Lung (tissue), 12 donors: Measurements from ENCODE around the gene MN1. TPM values are rescaled to one million over a fixed set of nuclear protein-coding genes. Genes with fewer than 3 reads are reported as not detected.

Experiments
- ATAC-seq: fragments of 200-7000 bp; cut with Tn5 transposase; one replicate; pipeline ENCODE4 v1.9.1; 2020; ENCODE audit warnings: moderate number of reproducible peaks; ENCODE audit not compliant: insufficient read depth, low FRiP score
- DNase-seq, 3 donors: peaks; one replicate each; pipeline ENCODE4 v3.0.0-alpha.2; 2013 to 2017
- H3K27ac ChIP-seq, 2 donors: one replicate each; pipeline ENCODE4 v1.5.1; 2013; ENCODE audit warnings: mild to moderate bottlenecking in 2 of 2, moderate library complexity in 2 of 2, control low read depth in 1 of 2, inconsistent platforms in 1 of 2, low read depth in 1 of 2, low read length in 1 of 2
- H3K27me3 ChIP-seq, 3 donors: one replicate each; pipeline ENCODE4 v1.5.1; 2013; ENCODE audit warnings: low read length in 2 of 3; ENCODE audit not compliant: control insufficient read depth in 3 of 3, insufficient read depth in 3 of 3
- H3K36me3 ChIP-seq, 4 donors: one replicate each; pipeline ENCODE4 v1.5.1; 2013; ENCODE audit warnings: low read length in 4 of 4, mild to moderate bottlenecking in 1 of 4, moderate library complexity in 1 of 4; ENCODE audit not compliant: control insufficient read depth in 4 of 4, insufficient read depth in 4 of 4
- H3K4me1 ChIP-seq, 5 donors: one replicate each; pipeline ENCODE4 v1.5.1; 2013; ENCODE audit warnings: low read length in 5 of 5, mild to moderate bottlenecking in 2 of 5, moderate library complexity in 1 of 5; ENCODE audit not compliant: control insufficient read depth in 5 of 5, insufficient read depth in 5 of 5
- H3K4me3 ChIP-seq: one replicate; pipeline ENCODE4 v1.5.1; 2013; ENCODE audit warnings: mild to moderate bottlenecking, control low read depth, moderate library complexity
- H3K9ac ChIP-seq, 2 donors: one replicate each; pipeline ENCODE4 v1.5.1; 2013; ENCODE audit warnings: low read length in 2 of 2, control low read depth in 1 of 2; ENCODE audit not compliant: insufficient read depth in 1 of 2
- H3K9me3 ChIP-seq, 4 donors: one replicate each; pipeline ENCODE4 v1.5.1; 2013; ENCODE audit warnings: low read length in 3 of 4, mild to moderate bottlenecking in 1 of 4, moderate library complexity in 1 of 4; ENCODE audit not compliant: control insufficient read depth in 4 of 4, insufficient read depth in 3 of 4
- WGBS, 2 donors: extraction: QIAGEN DNeasy Blood & Tissue Kit; methylation state at CpG; one replicate each; pipeline ENCODE4 v1.1.7; 2013; 5-methylcytosine and 5-hydroxymethylcytosine counted together
- polyA plus RNA-seq, 2 donors: library from polyadenylated mRNA; stranded (reverse); fragments of 200-250 nt; gene quantifications; one replicate each; pipeline ENCODE4 v1.2.1, GENCODE V29; 2013
- total RNA-seq, 2 donors: library from RNA; depleted of rRNA in 1 of 2; stranded (reverse); fragments of >200 nt in 1 of 2; gene quantifications; one replicate each; pipeline ENCODE4 v1.2.1, GENCODE V29; 2014 to 2021
- TF ChIP-seq, protein P1 (sequence below): IDR thresholded peaks from 2 replicates; pipeline ENCODE4 v1.5.1; 2012; ENCODE audit warnings: mild to moderate bottlenecking; ENCODE audit errors: control extremely low read depth, extremely low read depth
- donor health status: control.
- donor health status: control.
- donor health status: Bipolar disorder and iron deficiency.
- donor health status: healthy.
- donor health status: DM: yes; HTN: yes; CAD: no.

MN1 gene
- total and polyA plus RNA-seq, 4 donors = 2.4 to 6.5 (median 3.6) TPM

- peaks cover 0 to 27% (median 12%) of the 10 kb centered on the region in 5 donors for H3K4me1 ChIP-seq
- H3K9me3 ChIP-seq = peaks cover 0 to 3% (median 0%) of the 10 kb centered on the region in 4 donors
- no peak overlapping the region for H3K9ac ChIP-seq
- DNase-seq (peak in 1 of 3 donors; percentile 23), ATAC-seq (no peak)
- TF ChIP-seq, protein P1, sequence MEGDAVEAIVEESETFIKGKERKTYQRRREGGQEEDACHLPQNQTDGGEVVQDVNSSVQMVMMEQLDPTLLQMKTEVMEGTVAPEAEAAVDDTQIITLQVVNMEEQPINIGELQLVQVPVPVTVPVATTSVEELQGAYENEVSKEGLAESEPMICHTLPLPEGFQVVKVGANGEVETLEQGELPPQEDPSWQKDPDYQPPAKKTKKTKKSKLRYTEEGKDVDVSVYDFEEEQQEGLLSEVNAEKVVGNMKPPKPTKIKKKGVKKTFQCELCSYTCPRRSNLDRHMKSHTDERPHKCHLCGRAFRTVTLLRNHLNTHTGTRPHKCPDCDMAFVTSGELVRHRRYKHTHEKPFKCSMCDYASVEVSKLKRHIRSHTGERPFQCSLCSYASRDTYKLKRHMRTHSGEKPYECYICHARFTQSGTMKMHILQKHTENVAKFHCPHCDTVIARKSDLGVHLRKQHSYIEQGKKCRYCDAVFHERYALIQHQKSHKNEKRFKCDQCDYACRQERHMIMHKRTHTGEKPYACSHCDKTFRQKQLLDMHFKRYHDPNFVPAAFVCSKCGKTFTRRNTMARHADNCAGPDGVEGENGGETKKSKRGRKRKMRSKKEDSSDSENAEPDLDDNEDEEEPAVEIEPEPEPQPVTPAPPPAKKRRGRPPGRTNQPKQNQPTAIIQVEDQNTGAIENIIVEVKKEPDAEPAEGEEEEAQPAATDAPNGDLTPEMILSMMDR = no peak
- peaks cover 0 to 51% (median 36%) of the 10 kb centered on the region in 3 donors for H3K27me3 ChIP-seq
- no peak overlapping the region for H3K27ac ChIP-seq
- H3K4me3 ChIP-seq = no peak overlapping the region
- 67 to 86% methylated on average over 44 of the region's 44 CpGs for WGBS, 2 donors
- H3K36me3 ChIP-seq = peaks cover 0 to 2% (median 0%) of the 10 kb centered on the region in 4 donors
Observed at GRCh38 chr22:27798511-27799014, 3.0 kb downstream of the MN1 start.

- ATAC-seq = no peak
- H3K4me1 ChIP-seq = peaks cover 0 to 24% (median 12%) of the 10 kb centered on the region in 5 donors
- TF ChIP-seq, protein P1 = no peak
- H3K9me3 ChIP-seq = peaks cover 0 to 3% (median 0%) of the 10 kb centered on the region in 4 donors
- 71 to 86% methylated on average over 84 to 86 of the region's 86 CpGs for WGBS, 2 donors
- peaks cover 0 to 2% (median 0%) of the 10 kb centered on the region in 4 donors for H3K36me3 ChIP-seq
- no peak for DNase-seq
- no peak overlapping the region for H3K4me3 ChIP-seq
- no peak overlapping the region for H3K27ac ChIP-seq
- H3K9ac ChIP-seq = no peak overlapping the region
- peaks cover 0 to 49% (median 28%) of the 10 kb centered on the region in 3 donors for H3K27me3 ChIP-seq
Observed at GRCh38 chr22:27797520-27798391, 3.8 kb downstream of the MN1 start.

DNA sequence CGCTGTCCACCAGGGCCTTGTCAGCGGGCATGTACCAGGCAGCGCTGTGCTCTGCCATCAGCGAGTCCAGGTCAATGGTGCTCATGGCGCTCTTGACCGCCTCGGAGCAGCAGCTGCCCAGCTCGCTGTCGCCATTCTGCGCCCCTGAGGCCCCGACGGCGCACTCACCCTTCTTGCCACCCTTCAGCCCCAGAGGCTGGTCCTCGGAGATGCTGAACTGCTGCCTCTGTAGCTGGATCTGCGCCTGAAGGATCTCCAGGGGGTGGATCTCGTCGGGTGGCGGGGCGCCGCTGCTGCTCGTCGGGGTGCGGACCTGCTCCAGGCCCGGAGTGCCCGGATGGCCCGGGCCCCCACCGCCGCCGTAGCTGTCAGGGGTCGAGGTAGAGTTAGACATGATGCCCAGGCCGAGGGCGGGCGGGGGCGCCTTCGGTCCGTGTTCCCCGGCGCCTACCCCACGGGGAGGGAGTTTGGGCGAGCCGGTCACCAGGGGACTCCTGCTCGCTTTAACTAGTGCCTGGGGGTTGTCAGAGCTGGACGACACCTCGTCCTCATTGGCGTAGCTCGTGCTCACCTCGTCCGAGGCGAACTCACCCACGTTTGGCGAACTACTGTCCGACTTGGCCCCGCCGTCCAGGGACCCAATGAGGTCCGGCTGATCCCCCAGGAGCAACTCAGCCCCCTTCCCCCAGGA lies 4.6 kb downstream of the MN1 start:
- DNase-seq (no peak), ATAC-seq (no peak)
- TF ChIP-seq, protein P1 = no peak
- peaks cover 0 to 3% (median 0%) of the 10 kb centered on the region in 4 donors for H3K9me3 ChIP-seq
- no peak overlapping the region for H3K4me3 ChIP-seq
- H3K9ac ChIP-seq = no peak overlapping the region
- H3K4me1 ChIP-seq = peaks cover 0 to 17% (median 9%) of the 10 kb centered on the region in 5 donors
- 85 to 90% methylated on average over 44 to 55 of the region's 55 CpGs for WGBS, 2 donors
- H3K36me3 ChIP-seq = peaks cover 0 to 2% (median 0%) of the 10 kb centered on the region in 4 donors
- peaks cover 0 to 45% (median 24%) of the 10 kb centered on the region in 3 donors for H3K27me3 ChIP-seq
- no peak overlapping the region for H3K27ac ChIP-seq
